Hypothalamus (tissue), 51 donors: ENCODE results near the gene DENND1A.
"Not testable (repeated sequence)": the region's sequence is repeated elsewhere in the genome, so short reads cannot be mapped to it uniquely, and the experiment has no call there.

ENCODE experiments used
- DNase-seq, 51 donors: peaks; one replicate each; lab custom pipeline; 2025; lab: John Stamatoyannopoulos, UW

DENND1A gene

DNA sequence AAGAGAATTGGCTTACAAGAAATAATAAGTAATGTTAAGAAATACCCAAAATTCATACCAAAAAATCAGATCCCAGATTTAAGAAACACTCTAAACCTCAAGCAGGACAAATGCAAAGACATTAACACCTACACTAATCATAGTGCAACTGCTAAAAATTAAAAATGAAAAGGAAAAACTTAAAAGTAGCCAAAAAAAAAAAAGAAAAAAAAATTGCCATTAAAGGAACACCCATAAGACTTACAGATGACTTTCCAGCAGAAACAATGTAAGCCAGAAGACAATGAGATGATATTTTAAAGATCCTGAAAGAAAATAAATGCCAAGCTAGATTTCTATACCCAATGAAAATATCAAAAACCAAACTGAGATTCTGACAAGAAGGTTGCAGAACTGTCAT is 101.5 kb downstream of the DENND1A start:
- DNase-seq: no peak

DNA sequence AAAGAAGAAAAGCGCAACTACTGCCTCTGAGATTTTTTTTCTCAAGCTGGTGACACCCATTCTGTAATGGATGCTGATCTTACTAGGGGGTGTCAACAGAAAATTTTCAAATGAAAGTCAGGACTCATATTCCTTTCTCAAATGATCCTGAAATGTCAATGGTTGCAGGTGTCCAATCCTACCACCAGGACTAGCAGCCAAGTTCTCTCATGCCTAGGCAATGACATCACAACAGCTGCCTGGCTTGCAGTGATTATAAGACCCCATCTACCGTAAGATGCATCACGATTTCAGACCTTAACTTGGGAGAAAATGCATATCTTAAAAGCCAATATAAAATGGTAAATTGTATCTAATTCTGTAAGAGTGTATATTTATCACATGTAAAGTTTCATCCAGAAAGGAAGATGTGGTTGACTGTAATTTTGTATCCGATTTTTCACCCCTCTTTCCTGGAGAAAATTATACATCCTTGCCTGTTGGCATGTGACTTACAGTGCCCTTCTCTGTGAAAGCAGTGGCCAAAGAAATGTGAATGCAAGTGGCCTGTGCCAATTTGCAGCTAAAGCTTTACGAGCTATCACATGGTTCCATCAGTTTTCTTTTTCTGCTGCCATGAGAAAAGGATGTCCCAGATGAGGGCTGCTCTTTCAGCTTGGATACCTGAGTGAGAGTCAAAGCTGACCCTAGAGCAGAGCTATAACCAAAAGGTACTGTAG is 104.4 kb downstream of the DENND1A start:
- DNase-seq: no peak

DNA sequence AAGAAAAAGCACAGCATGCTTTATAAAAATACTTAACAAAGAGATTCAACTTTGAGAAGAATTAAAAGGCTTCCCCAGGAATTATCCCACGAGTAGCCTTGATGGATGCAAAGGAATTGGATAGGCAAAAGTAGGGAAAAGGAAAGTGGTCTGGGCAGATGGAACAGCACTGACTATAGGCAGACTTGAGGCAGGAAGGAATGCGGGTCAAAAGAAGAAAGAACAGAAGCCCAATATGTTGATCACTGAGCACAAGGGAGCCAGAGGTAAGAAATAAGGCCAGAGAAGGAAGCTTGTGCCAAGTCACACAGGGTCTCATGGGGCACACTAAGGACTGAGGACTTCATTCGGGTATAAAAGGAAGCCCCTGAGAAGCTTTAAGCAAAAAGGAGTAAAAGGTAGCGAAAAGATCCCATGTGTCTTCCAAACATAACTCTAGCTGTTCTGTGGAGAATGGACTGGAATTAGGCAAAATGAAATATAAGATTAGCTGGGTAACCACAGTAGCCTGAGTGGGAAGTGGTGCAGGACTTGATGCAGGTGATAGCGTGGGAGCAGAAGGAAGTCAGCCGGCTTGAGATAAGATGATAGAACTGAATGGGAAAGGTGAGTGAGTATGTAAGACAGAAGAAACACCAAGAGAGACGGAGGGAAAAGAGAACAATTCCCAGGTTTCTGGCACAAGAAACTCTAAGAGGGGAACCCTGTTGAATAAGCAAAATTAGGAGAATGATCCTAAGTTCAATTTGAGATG is 106.6 kb downstream of the DENND1A start:
- no peak for DNase-seq

DNA sequence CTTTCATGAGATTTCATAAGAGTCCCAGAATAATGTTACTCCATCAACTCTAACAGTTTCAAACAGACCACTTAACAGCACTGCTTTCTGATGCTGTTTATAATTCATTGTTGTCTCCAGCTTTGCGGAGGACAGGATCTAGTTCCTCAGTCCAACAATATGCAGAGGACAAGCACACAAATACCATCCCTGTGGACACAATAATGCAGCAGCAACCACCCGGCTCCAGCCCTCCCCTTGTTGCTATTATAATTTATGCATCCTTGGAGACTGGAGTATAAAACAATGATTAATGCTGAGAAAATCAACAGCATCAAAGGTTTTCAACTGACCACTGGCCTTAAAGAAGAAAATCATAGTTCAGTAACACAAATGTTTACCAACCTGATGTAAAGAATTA is 108.3 kb downstream of the DENND1A start:
- no peak for DNase-seq

DNA sequence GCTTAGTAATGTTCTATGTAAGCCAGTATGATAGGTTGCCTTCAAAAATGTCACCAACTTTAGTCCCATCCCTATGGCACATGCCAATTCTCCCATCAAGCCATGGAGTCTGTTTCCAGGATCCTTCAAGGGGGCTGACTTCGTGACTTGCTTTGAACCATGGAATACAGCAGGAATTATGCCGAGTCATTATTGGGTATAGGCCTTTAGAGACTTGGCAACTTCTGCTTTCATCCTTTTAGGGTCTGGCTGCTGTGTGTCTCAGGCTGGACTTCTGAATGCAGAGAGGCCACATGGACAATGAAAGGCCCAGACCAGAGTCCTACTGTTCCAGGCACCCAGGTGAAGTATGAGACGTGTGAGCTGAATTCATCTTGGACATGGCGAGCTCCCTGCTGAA is 109.8 kb downstream of the DENND1A start:
- DNase-seq: no peak

DNA sequence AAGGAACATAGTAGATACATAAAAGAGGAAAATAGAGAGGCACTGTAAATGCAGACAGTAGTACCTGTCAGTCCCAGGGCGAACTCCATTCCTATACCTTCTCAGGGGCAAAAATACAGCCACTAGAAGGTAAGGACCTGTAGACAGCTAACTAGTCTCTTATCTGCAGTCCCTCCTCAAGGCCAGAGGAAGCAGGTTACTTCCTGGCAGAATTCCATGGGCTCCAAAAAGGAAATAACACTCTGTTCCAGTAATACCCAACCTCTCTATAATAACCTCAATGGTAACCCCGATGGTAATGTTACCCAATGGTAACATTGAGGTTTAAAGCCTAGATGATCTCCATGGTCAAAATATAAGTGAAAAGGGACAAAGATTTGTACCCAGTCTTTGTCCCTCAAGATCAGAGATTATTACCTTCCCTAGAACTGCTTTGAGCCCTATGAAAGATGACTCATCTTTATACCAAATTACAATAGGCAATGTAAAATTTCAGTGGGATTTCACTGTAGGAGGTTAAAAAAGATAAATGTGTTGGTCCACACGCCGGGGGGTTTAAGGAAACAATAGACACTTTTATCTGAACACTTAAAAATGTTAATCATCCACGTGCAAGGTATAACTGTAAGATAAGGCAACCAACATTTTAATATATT is 113.0 kb downstream of the DENND1A start:
- DNase-seq: no peak

DNA sequence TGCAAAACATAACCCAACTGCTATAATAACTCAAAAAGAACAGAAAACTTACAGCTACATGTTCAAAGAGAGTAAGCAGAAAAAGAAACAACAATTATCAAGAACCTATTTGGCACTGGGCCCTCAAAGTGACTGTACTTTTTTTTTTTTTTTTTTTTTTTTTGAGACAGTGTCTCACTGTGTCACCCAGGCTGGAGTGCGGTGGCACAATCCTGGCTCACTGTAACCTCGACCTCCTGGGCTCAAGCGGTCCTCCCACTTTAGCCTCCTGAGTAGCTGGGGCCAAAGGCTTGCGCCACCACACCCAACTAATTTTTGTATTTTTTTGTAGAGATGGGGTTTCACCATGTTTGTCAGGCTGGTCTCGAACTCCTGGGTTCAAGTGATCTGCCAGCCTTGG is 114.1 kb downstream of the DENND1A start:
- not testable (repeated sequence) for DNase-seq

DNA sequence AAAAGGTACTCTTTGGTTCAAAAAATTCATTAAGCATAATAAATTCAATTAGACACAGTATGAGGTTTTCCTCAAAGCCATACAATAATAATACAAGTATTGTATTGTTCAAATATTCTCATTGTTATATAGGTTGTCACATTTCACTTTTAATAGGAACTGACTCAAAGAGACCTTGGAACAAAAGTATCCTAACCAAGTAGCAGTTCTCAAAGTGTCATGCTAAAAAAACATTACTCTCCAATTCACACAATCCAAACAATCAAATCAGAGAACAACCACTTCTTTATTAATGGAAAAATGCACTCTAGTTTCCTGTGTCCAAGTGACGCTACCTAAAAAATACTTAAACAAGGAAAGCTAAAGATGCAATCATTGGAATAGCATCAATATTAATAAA is 115.4 kb downstream of the DENND1A start:
- no peak for DNase-seq

DNA sequence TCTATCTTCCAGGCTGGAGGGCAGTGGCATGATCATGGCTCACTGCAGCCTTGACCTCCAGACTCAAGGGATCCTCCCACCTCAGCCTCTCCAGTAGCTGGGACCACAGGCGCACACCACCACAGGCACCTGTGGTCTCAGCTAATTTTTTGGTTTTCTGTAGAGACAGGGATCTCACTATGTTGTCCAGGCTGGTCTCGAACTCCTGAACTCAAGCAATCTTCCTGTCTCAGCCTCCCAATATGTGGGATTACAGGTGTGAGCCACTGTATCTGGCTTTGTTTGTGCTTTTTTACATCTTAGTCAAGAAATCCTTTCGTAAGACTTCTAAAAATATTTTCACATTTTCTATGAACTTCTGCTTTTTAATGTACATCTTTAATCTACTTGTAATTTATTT is 116.9 kb downstream of the DENND1A start:
- no peak for DNase-seq

DNA sequence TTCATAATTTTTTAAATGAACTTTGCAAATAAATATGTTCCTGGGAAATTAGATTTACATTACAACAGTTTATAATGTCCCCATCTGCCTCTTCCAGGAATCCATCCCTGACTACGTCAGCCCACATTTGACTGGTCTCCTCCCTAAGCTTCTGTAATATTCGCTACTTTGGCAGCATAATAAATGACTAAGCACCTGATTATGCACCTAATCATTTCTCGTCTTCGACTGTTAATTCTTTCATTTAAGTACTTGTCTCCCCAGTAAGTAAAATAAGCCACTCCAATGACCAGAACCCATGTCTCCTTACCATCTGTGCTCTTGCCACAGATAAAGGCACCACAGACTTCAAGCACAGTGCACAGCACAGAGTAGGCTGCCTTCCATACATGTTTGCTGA is 122.7 kb downstream of the DENND1A start:
- DNase-seq: no peak

DNA sequence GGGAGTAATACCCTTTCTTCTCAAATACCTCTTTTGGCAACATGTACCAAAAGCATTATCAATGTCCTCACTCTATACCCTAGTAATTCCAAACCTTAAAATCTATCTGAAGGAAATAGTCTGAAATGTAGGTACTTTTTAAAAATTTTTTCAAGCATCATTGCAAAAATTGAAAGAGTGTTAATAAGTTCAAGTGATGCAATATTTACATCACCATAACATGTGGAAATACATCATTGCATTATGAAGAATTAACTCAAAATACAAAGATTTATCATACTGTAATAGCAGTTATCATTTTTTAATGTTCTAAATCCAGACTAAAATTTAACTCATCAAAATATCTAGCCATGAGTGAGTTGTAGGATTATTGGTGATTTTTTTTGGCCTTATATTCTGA is 123.1 kb downstream of the DENND1A start:
- DNase-seq: no peak

DNA sequence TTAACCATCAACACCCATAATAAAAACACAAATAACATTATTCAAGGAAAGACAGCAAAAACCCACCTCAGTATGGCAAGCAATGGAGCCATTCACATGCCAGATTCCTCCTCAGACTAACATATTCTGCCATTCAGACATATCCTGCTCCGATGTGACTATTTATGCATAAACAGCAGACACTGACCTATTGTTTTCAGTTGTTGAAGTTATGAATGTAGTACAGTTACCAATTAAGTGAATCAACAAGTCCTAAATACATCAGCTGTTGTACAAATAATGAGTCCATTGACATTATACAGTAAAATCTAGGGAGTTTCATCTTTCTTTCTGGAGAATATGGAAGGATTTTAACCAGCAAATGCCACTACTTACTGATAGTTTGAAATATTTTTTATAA is 131.7 kb downstream of the DENND1A start:
- DNase-seq: no peak

DNA sequence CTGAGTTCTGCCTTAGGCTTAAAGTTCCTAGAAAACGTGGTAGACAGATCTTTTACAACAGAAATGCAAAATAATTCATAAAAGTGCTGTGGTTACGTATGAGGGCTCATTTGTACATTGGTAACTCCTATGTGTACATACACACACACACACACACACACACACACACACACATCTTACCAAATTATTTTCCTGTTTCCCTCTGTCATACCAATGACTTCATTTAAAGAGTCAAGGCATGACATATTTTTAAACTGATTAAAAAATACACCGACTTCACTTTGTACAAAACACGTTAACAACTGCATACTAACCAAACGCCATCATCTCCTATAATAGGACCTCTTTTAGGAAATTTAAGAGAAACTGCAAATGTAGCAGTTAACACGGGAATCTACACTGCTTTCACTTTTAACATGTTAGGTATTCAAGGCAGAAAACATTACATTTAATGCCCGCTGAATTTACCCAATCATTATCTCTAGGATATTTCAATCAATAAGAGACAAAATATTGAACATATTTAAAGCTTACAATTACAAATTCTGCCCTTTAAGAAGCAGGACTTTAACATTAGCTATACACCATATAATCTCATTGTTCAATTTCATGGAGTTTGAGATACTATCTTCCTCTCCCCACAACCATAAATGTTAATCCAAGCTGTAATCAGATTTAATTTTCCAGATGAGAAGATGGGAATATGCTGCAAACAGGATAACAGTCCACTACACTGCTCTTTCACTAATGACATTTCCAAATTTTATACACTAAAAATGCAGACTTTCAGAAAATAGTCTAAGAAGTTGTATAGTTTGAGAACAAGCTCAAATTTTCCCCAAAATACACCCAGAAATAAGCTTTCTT is 133.1 kb downstream of the DENND1A start:
- DNase-seq: no peak

DNA sequence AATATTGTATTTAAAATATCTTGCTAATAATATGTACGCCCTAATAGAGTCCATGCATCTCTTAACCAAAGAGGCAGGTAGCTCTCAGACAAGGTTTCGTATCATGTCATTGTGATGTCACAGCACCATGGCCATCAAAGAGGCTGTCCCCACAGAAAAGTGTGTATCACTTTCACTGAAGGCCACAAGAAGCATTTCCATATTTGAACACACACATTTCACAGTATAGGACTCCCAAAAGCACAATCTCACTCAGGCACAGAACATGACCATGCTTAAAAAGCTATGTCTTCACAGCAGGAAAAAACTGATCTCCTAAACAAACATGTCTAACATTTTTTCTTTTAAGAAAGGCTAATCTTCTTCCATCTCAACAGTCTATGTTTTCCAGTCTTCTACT is 133.8 kb downstream of the DENND1A start:
- DNase-seq: no peak

DNA sequence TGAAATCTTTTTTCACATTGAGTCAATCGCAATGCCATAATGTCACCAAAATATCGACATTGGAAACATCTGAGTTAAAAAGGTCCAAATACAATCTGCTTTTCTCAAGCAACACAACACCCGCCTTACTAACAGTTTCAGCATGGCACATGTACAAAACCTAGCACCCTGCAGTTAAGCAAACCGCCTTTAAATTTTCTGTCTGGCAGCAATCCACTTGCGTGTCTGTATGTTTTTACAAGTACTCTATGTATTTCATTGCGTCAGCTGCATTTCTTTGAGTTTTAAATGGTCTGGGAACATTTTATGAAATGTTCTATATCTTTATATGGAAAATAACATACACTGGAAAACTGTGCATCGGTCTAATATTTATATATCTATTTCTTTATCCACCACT is 134.6 kb downstream of the DENND1A start:
- DNase-seq: peak in 1 of 51 donors; percentile 7

DNA sequence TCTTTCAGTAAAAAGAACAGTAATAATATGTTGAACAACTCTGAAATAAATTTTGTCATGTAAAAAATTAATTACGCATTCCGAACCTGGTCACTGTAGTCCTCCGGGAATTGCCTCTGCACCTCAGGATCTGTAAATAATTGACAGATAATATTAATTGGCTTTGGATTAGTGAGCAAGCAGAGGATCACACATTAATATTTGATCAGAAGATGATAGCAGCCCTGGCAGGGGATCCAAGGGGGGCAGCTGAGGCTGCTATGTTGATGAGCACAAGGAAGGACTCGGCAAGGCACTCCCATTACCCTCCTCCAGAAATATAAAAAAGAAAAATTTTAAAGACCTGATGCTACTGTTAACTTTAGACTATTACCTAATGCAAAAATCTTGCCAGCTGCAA is 137.4 kb downstream of the DENND1A start:
- DNase-seq: no peak

DNA sequence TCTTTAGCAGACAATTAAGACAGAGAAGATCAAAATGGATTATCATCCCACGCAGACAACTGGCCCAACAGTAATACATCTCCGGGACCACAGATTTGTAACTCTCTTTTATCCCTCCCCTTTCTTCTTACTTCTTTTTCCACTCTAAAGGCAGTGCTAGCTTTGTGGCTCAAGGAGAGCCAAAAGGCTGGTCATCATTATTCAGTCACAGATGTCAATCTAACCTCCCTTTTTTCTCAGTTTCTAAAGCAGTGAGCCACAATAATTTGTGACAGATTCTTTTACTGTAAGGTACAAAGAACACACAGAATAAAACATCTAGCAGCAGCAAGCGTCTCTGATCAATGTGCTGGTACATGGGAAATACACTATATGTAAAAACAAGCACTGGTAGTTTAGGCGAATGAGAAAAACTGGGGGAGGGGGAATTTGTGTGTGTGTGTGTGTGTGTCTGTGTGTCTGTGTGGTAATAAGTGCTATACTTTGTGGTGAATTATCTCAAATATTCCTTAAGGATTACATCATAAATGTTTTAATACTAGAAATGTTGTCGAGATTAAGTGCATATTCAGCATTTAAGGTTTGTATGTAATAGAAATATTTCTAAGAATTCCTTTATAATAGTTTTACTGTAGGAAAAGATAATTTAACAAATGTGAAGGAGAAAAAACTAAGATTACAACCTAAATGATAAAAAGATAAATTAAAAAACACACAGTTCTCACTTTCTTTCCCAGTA is 140.2 kb downstream of the DENND1A start:
- no peak for DNase-seq

DNA sequence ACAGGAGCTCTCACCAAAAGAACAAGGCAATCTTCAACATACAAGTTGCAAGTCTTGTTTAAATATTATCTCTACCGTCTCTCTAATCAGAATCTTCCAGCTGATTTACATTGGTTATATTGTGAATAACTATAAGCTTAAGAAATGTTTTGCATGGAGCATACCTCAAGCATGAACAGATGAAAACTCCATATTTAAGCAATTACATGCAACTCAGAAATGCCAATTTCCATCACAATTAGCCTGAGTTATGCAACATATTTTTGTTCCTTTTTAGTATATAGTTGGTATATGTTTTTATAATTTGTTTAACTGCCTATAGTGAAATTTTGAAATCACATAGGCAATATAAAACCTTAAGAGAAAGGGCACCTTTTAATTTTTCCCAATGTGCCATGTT is 142.5 kb downstream of the DENND1A start:
- no peak for DNase-seq

DNA sequence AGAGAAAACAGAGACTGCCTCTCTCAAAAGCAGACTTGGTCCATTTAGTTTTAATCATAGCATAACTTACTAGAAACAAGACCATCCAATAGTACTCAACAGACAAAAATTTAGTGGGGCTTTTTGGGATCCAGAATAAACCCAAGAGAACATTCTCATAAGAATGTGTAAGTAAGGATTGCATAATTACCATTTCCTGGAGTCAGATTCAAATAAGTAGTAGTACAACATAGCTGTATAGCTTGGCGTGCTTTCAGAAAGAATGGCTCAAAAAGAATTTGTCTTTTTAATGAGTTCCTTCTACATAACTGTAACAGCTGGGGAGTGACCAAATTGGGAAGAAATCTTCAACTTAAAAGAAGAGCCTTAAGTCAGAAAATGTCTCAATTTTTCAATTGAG is 145.4 kb downstream of the DENND1A start:
- DNase-seq: no peak

DNA sequence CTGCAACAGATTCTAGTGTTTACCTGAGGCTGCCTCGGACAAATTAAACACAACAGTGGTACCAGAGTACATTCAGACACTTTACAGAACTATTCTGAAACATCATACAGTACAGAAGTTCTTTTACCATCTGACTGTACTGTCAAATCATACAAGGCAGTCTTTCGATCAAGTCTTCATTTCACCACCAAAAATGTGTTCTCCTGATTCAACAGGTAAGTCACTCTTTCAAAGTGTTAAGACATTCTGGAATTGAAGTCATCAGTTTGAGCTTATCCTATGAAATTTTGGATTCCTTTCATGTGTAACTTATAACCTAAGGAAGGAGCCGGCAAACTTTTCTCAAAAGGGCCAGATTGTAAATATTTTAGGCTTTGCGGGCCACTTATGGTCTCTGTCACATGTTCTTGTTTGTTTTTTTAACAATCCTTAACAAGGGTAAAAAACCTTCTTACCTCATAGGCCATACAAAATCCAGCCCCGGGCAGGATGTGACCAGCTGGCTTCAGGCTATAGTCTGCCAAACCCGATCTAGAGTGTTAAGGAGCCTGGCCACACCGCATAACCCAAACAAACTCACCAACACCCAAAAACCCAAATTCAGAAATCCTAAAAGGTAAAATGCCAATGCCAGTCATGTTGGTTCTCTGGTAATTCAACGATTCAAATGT is 151.6 kb downstream of the DENND1A start:
- no peak for DNase-seq
